ENCODE measurements around the gene SARNP. TPM values are rescaled to one million over a fixed set of nuclear protein-coding genes. Genes with fewer than 3 reads are reported as not detected.

Gene SARNP
- total RNA-seq, 2 donors from 2014 or later: 61.4 to 70.8 TPM

DNA sequence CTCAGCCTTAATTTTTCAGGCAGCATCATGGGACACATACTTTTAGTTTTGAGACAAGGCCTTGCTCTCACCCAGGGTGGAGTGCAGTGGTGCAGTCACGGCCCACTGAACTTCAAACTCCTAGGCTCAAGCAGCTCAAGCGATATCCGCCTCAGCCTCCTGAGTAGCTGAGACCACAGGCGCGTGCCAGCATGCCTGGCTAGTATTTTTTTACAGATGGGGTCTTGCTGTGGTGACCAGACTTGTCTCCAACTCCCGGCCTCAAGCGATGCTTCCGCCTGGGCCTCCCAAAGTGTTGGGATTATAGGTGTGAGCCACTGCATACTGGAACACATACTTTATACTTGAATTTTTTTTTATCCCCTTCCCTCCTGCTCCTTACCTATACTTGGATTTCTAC, 94.6 kb downstream of the SARNP start:
- Histone ChIP-seq H3K27me3 (no peaks in the 10 kb centered on the region), H3K4me1 (peaks cover 0 to 87% of the 10 kb centered on the region in 2 donors), H3K9me3 (no peaks in the 10 kb centered on the region), H3K36me3 (peaks cover 34% of the 10 kb centered on the region), H3K27ac (peak overlapping the region; percentile 39 to 56), H3K4me3 (no peak overlapping the region)
- DNase-seq (ENCODE audit: low spot score): no peak
- TF ChIP-seq, protein P1, sequence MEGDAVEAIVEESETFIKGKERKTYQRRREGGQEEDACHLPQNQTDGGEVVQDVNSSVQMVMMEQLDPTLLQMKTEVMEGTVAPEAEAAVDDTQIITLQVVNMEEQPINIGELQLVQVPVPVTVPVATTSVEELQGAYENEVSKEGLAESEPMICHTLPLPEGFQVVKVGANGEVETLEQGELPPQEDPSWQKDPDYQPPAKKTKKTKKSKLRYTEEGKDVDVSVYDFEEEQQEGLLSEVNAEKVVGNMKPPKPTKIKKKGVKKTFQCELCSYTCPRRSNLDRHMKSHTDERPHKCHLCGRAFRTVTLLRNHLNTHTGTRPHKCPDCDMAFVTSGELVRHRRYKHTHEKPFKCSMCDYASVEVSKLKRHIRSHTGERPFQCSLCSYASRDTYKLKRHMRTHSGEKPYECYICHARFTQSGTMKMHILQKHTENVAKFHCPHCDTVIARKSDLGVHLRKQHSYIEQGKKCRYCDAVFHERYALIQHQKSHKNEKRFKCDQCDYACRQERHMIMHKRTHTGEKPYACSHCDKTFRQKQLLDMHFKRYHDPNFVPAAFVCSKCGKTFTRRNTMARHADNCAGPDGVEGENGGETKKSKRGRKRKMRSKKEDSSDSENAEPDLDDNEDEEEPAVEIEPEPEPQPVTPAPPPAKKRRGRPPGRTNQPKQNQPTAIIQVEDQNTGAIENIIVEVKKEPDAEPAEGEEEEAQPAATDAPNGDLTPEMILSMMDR (IDR thresholded peaks at IDR 0.05): no peak

DNA sequence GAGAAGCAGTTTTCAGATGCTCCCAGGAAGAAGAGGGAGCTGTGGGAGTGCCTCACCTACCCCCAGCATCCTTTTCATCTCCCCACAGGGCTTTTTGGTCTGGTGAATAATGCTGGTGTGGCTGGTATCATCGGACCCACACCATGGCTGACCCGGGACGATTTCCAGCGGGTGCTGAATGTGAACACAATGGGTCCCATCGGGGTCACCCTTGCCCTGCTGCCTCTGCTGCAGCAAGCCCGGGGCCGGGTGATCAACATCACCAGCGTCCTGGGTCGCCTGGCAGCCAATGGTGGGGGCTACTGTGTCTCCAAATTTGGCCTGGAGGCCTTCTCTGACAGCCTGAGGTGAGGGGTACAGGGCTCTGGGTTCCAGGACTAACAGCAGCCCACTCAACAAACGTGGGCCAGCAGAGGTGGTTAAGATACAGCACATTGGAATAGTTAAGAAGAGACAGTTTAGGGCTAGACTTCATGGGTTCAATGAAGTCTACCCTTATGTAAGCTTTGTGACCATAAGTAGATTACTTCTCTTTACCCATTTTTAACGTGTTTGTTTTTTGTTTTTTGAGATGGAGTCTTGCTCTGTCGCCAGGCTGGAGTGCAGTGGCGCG, 95.8 kb downstream of the SARNP start:
- no peaks in the 10 kb centered on the region for H3K9me3 ChIP-seq
- no peaks in the 10 kb centered on the region for H3K27me3 ChIP-seq
- no peak for DNase-seq (ENCODE audit: low spot score)
- no peak overlapping the region for H3K4me3 ChIP-seq
- TF ChIP-seq, protein P1 (IDR thresholded peaks at IDR 0.05): no peak
- H3K27ac ChIP-seq: peak overlapping the region; percentile 93 to 95
- peaks cover 0 to 88% of the 10 kb centered on the region in 2 donors for H3K4me1 ChIP-seq
- peaks cover 27% of the 10 kb centered on the region for H3K36me3 ChIP-seq

DNA sequence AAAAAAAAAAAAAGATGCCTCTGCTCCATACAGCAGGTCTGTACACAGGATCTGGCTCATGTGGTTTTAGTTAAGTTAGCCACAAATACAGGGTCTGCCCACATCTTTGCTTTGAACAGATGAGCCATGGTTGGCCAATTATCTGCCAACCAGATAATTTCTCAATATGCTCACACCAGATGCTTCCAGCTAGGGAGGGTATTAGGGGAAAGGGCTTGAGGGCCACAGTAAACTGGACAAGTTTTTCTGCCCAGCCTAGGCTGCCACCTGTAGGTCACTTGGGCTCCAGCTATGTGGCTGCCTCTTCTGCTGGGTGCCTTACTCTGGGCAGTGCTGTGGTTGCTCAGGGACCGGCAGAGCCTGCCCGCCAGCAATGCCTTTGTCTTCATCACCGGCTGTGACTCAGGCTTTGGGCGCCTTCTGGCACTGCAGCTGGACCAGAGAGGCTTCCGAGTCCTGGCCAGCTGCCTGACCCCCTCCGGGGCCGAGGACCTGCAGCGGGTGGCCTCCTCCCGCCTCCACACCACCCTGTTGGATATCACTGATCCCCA, 96.6 kb downstream of the SARNP start:
- no peak overlapping the region for H3K4me3 ChIP-seq
- H3K36me3 ChIP-seq: peaks cover 20% of the 10 kb centered on the region
- peak overlapping the region; percentile 93 to 95 for H3K27ac ChIP-seq
- no peaks in the 10 kb centered on the region for H3K27me3 ChIP-seq
- TF ChIP-seq, protein P1 (IDR thresholded peaks at IDR 0.05): peak; percentile 48 to 69
- peaks cover 0 to 88% of the 10 kb centered on the region in 2 donors for H3K4me1 ChIP-seq
- peak; percentile 84 for DNase-seq (ENCODE audit: low spot score)
- H3K9me3 ChIP-seq: no peaks in the 10 kb centered on the region

DNA sequence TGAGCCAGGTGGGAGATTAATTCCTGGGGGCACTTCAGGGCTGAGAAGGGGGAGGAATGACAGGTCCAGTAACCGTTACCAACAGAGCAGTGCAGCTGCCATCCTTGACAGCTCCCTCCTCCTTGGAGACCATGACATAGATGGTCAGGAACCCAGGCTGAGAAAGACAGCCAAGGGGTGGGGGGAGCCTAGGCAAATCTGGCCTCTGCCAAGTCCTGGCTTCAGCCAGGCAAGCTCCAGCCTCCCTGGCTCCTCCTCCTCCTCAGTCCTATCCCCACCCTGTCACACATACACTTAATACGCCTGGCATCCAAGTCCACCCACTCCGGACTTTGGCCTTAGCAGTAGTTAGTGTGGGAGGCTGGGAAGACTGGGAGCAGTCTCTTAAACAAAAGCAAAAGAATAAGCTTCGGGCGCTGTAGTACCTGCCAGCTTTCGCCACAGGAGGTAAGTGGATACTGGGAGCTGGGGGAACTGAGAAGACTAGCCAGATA, 97.4 kb downstream of the SARNP start, which contains the start of gene RDH5:
Gene RDH5 (plus strand): TSS at position 323 of the 494 bp plus-strand sequence. CDS start 792 bp downstream, outside the sequence.
- Histone ChIP-seq H3K9me3 (no peaks in the 10 kb centered on the region), H3K4me3 (peak within 1 kb of the TSS in 1 of 2 donors; percentile 15), H3K27me3 (no peaks in the 10 kb centered on the region), H3K4me1 (peaks cover 0 to 88% of the 10 kb centered on the region in 2 donors), H3K27ac (peak within 1 kb of the TSS; percentile 93 to 95), H3K36me3 (peaks cover 11% of the 10 kb centered on the region)
- DNase-seq (ENCODE audit: low spot score): peak; percentile 90
- TF ChIP-seq, protein P1 (IDR thresholded peaks at IDR 0.05): no peak

DNA sequence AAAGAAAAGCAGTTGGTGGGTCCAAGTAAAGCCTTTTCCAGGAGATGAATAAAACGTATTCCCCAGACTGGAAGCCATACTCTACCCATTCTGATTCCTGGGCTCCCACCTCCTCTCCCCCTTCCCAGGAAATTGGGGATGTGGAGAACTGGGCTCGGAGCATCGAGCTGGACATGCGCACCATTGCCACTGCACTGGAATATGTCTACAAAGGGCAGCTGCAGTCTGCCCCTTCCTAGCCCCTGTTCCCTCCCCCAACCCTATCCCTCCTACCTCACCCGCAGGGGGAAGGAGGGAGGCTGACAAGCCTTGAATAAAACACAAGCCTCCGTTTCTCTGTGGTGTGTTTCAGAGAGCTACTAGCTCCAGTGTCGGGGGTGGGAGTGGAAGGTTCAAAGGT, 98.2 kb downstream of the SARNP start:
- peaks cover 6% of the 10 kb centered on the region for H3K36me3 ChIP-seq
- no peak for DNase-seq (ENCODE audit: low spot score)
- H3K4me1 ChIP-seq: peaks cover 0 to 86% of the 10 kb centered on the region in 2 donors
- no peaks in the 10 kb centered on the region for H3K27me3 ChIP-seq
- no peaks in the 10 kb centered on the region for H3K9me3 ChIP-seq
- TF ChIP-seq, protein P1 (IDR thresholded peaks at IDR 0.05): no peak
- no peak overlapping the region for H3K4me3 ChIP-seq
- H3K27ac ChIP-seq: peak overlapping the region; percentile 93 to 95

All from right atrium auricular region (tissue), 2 donors.